K562 (cell line): ENCODE results near the gene PGPEP1. TPM values are rescaled to one million over a fixed set of nuclear protein-coding genes. Genes with fewer than 3 reads are reported as not detected.

Experiments
- ATAC-seq: fragments of 200-7000 bp; cut with Tn5 transposase; 3 replicates; pipeline ENCODE4 v1.9.1; 2020; ENCODE audit warnings: moderate library complexity
- BruUV-seq: library from RNA; stranded (reverse); fragments of 400-500 nt; replicated peaks from 2 replicates; lab custom pipeline; 2021; lab: Mats Ljungman, UMichigan
- CTCF ChIA-PET: fragments of 300-600 bp; formaldehyde crosslinking; extraction: SDS; loops from one replicate; lab custom pipeline; 2021; ENCODE audit warnings: low intra/inter-chr PET ratio; lab: Yijun Ruan, JAX
- POLR2A ChIA-PET: fragments of 300-600, 350-650 bp; sonication (Branson Sonifier 250); formaldehyde crosslinking; extraction: SDS; loops from one replicate; lab custom pipeline; 2021; ENCODE audit warnings: antibody characterized with exemption, inconsistent platforms; lab: Yijun Ruan, JAX
- DNase-seq, 4 experiments: peaks; one replicate each; pipeline versions ENCODE4 v3.0.0 to v3.0.0-alpha.2; 2011 to 2018; ENCODE audit warnings: low spot score in 3 of 4, mixed read lengths in 3 of 4; ENCODE audit errors: extremely low read depth in 1 of 4
- FAIRE-seq: peaks from 2 replicates; lab custom pipeline; 2011; peaks lifted over from hg19 to GRCh38; lab: Jason Lieb, UNC
- H2AFZ ChIP-seq: 2 replicates; pipeline ENCODE4 v1.6.0; 2011; ENCODE audit warnings: low read depth, low read length, control low read depth, inconsistent platforms
- H3K27ac ChIP-seq: fragments of 200-600 bp; 3 replicates; pipeline ENCODE4 v1.8.0; 2011; ENCODE audit warnings: low read depth, mild to moderate bottlenecking, control low read depth, inconsistent platforms, low read length, moderate library complexity, mixed read lengths; ENCODE audit errors: extremely low read depth
- H3K27me3 ChIP-seq, 2 experiments: fragments of 300-600 bp in 1 of 2; 2 replicates in 1 of 2; 3 replicates in 1 of 2; pipeline versions ENCODE4 v1.6.0 to v1.8.0; 2011; ENCODE audit warnings: inconsistent platforms in 2 of 2, low read length in 2 of 2, mild to moderate bottlenecking in 1 of 2, mixed read lengths in 1 of 2, moderate library complexity in 1 of 2; ENCODE audit not compliant: control insufficient read depth in 2 of 2, insufficient read depth in 2 of 2
- H3K36me3 ChIP-seq: fragments of 300-600 bp; 3 replicates; pipeline ENCODE4 v1.8.0; 2011; ENCODE audit warnings: mild to moderate bottlenecking, low read length, inconsistent platforms; ENCODE audit not compliant: control insufficient read depth, insufficient read depth
- H3K4me1 ChIP-seq, 2 experiments: fragments of 200-600 bp in 1 of 2; replicated peaks in 1 of 2; 2 replicates in 1 of 2; 3 replicates in 1 of 2; pipeline versions ENCODE4 v1.5.1 to v1.8.0; 2011; ENCODE audit warnings: inconsistent platforms in 2 of 2, low read length in 2 of 2, mild to moderate bottlenecking in 1 of 2, mixed read lengths in 1 of 2, moderate library complexity in 1 of 2; ENCODE audit not compliant: control insufficient read depth in 2 of 2, insufficient read depth in 2 of 2
- H3K4me2 ChIP-seq: 2 replicates; pipeline ENCODE4 v1.6.1; 2011; ENCODE audit warnings: low read length, control low read depth, inconsistent platforms, mixed read lengths; ENCODE audit not compliant: insufficient read depth
- H3K4me3 ChIP-seq: fragments of 200-600 bp; sonication (generic), shearing (Covaris generic); 2 replicates; pipeline ENCODE4 v1.5.1; 2016; ENCODE audit warnings: control low read depth, inconsistent platforms
- H3K79me2 ChIP-seq: fragments of 200-600 bp; 3 replicates; pipeline ENCODE4 v1.8.0; 2011; ENCODE audit warnings: low read length, inconsistent platforms; ENCODE audit not compliant: control insufficient read depth, insufficient read depth
- H3K9ac ChIP-seq, 2 experiments: 2 replicates each; pipeline versions ENCODE4 v1.6.0 to v1.6.1; 2011; ENCODE audit warnings: low read depth in 2 of 2, low read length in 2 of 2, control low read depth in 1 of 2, inconsistent platforms in 1 of 2, mild to moderate bottlenecking in 1 of 2, mixed read lengths in 1 of 2; ENCODE audit not compliant: insufficient read depth in 1 of 2
- H3K9me1 ChIP-seq: one replicate; pipeline ENCODE4 v1.6.0; 2011; ENCODE audit warnings: inconsistent platforms, mild to moderate bottlenecking, low read length, moderate library complexity; ENCODE audit not compliant: control insufficient read depth, insufficient read depth
- H3K9me3 ChIP-seq: replicated peaks from 2 replicates; pipeline ENCODE4 v1.5.1; 2011; ENCODE audit warnings: low read depth, low read length, inconsistent platforms; ENCODE audit not compliant: control insufficient read depth, insufficient read depth
- H4K20me1 ChIP-seq: replicated peaks from 2 replicates; pipeline ENCODE4 v1.6.1; 2011; ENCODE audit warnings: low read length, inconsistent platforms, mixed read lengths; ENCODE audit not compliant: control insufficient read depth, insufficient read depth
- ATF3 ChIP-seq, 2 experiments: fragments of 450-650 bp in 1 of 2; sonication (generic) in 1 of 2; formaldehyde crosslinking in 1 of 2; IDR thresholded peaks in 1 of 2; conservative IDR thresholded peaks in 1 of 2; 2 replicates each; pipeline versions ENCODE4 v1.6.1 to v1.8.1; 2016 to 2023; ENCODE audit warnings: mild to moderate bottlenecking in 2 of 2, moderate library complexity in 2 of 2, inconsistent platforms in 1 of 2, missing genetic modification reagents in 1 of 2
- ATF6 ChIP-seq: sonication (generic); formaldehyde crosslinking; IDR thresholded peaks from 2 replicates; pipeline ENCODE4 v1.4.0; 2020; ENCODE audit warnings: mild to moderate bottlenecking, missing genetic modification reagents
- BCL6 ChIP-seq: fragments of 250-450 bp; sonication (Bioruptor Pico); IDR thresholded peaks from 2 replicates; pipeline ENCODE4 v1.4.0; 2020
- DACH1 ChIP-seq: fragments of 450-650 bp; IDR thresholded peaks from 2 replicates; pipeline ENCODE4 v1.6.1; 2018; ENCODE audit not compliant: partially characterized antibody
- HBP1 ChIP-seq: fragments of 450-650 bp; formaldehyde crosslinking; IDR thresholded peaks from 2 replicates; pipeline ENCODE4 v1.4.0; 2022; ENCODE audit warnings: missing genetic modification characterization
- HLTF ChIP-seq: fragments of 450-650 bp; IDR thresholded peaks from 2 replicates; pipeline ENCODE4 v1.6.1; 2016
- LEF1 ChIP-seq: fragments of 450-650 bp; IDR thresholded peaks from 2 replicates; pipeline ENCODE4 v1.6.1; 2016; ENCODE audit warnings: mild to moderate bottlenecking
- NFE2L1 ChIP-seq: fragments of 450-650 bp; IDR thresholded peaks from 2 replicates; pipeline ENCODE4 v1.6.1; 2016; ENCODE audit warnings: missing genetic modification characterization, low read depth, mild to moderate bottlenecking, missing compliant biosample characterization, moderate library complexity, borderline replicate concordance
- NFIX ChIP-seq: fragments of 250-450 bp; sonication (Bioruptor Pico); IDR thresholded peaks from 2 replicates; pipeline ENCODE4 v1.4.0; 2020; ENCODE audit warnings: low read depth, mild to moderate bottlenecking, moderate library complexity
- POLR3A ChIP-seq: IDR thresholded peaks from 2 replicates; pipeline ENCODE4 v1.6.1; 2011; ENCODE audit warnings: borderline replicate concordance, mild to moderate bottlenecking, moderate library complexity; ENCODE audit not compliant: insufficient read length, insufficient read depth; ENCODE audit errors: extremely low read depth
- RFX5 ChIP-seq: IDR thresholded peaks from 2 replicates; pipeline ENCODE4 v1.6.1; 2011; ENCODE audit warnings: low read depth, mild to moderate bottlenecking, improper control_type of control experiment, low read length
- SIN3A ChIP-seq, 2 experiments: fragments of 150-350 bp in 1 of 2; IDR thresholded peaks; 2 replicates each; pipeline ENCODE4 v1.6.1; 2011 to 2016; ENCODE audit warnings: borderline replicate concordance in 2 of 2, low read depth in 2 of 2, low read length in 2 of 2, mild to moderate bottlenecking in 2 of 2, moderate library complexity in 2 of 2; ENCODE audit not compliant: control insufficient read depth in 1 of 2
- SMAD1 ChIP-seq: fragments of 150-350 bp; IDR thresholded peaks from 2 replicates; pipeline ENCODE4 v1.6.1; 2014; ENCODE audit warnings: low read length, low read depth; ENCODE audit not compliant: partially characterized antibody
- SUPT5H ChIP-seq: fragments of 450-650 bp; IDR thresholded peaks from 2 replicates; pipeline ENCODE4 v1.6.1; 2016
- ZC3H4 ChIP-seq: sonication (generic); formaldehyde crosslinking; IDR thresholded peaks from 2 replicates; pipeline ENCODE4 v1.9.0; 2021; ENCODE audit warnings: missing genetic modification reagents, borderline replicate concordance
- ZFPM2 ChIP-seq: fragments of 250-450 bp; sonication (Bioruptor Pico); IDR thresholded peaks from 2 replicates; pipeline ENCODE4 v1.5.1; 2022; ENCODE audit warnings: mild to moderate bottlenecking
- ZNF143 ChIP-seq: sonication (generic); formaldehyde crosslinking; IDR thresholded peaks from 2 replicates; pipeline ENCODE4 v1.9.0; 2022; ENCODE audit warnings: mild to moderate bottlenecking, missing genetic modification reagents
- WGBS: fragments of 100-300 bp; shearing (Covaris generic); methylation state at CpG from one replicate; pipeline ENCODE4 v1.1.6; 2016; ENCODE audit warnings: low coverage, mixed read lengths; ENCODE audit not compliant: insufficient coverage; ENCODE audit errors: missing lambda C conversion rate; 5-methylcytosine and 5-hydroxymethylcytosine counted together
- in situ Hi-C: fragments of 300-500 bp; cut with MboI; formaldehyde crosslinking; loops from 4 replicates; pipeline ENCODE4 v1.15.0; 2018; ENCODE audit warnings: inconsistent platforms, mixed read lengths
- intact Hi-C: fragments of 100-400 bp; cut with micrococcal nuclease; formaldehyde crosslinking; loops from 2 replicates; pipeline ENCODE4 v1.14.2; 2022
- polyA plus RNA-seq, 8 experiments: library from polyadenylated mRNA; depleted of rRNA in 4 of 8; stranded (reverse) in 5 of 8; unstranded in 3 of 8; fragments of >200 nt; fragmentation: Nextera tagmentation in 2 of 8; fragmentation: Illumina TruSeq in 1 of 8; extraction: Ambion mirVana in 2 of 8; extraction: Trizol in 1 of 8; gene quantifications; 2 replicates each; pipeline versions ENCODE4 v1.2.1 to v1.2.3, GENCODE V29; 2011 to 2014; ENCODE audit warnings: inconsistent platforms in 1 of 8, missing spikeins in 1 of 8
- total RNA-seq, 7 experiments: library from RNA; depleted of rRNA in 6 of 7; stranded (reverse); fragments of >200 nt in 6 of 7; fragmentation: Illumina TruSeq in 2 of 7; extraction: Trizol in 2 of 7; gene quantifications; 2 replicates each; pipeline versions ENCODE4 v1.2.1 to v1.2.3, GENCODE V29; 2011 to 2021; ENCODE audit warnings: low replicate concordance in 1 of 7

PGPEP1 gene
- total and polyA plus RNA-seq, 9 of the 15 experiments (the other 6 are each of a cell fraction or from before 2014, with no cell fraction given), result 10.0 to 69.6 (median 33.5) TPM

- Histone ChIP-seq H3K4me3 (peak overlapping the region; percentile 42), H3K4me1 (peaks cover 41 to 72% of the 10 kb centered on the region in 2 experiments), H4K20me1 (no peaks in the 10 kb centered on the region), H3K9me1 (no peaks in the 10 kb centered on the region), H3K4me2 (peak overlapping the region; percentile 88), H3K36me3 (no peaks in the 10 kb centered on the region), H3K27ac (peak overlapping the region; percentile 97), H3K79me2 (peaks cover 26% of the 10 kb centered on the region), H3K9ac (peak overlapping the region; percentile 82 to 93), H3K9me3 (no peaks in the 10 kb centered on the region), H3K27me3 (no peaks in the 10 kb centered on the region), H2AFZ (peak overlapping the region; percentile 91)
- CTCF ChIA-PET, result interaction anchor here (0.8 kb wide), 1 partner anchor 66 kb away, joined by 4 read pairs; no protein-coding TSS in a partner anchor
- DNase-seq (peak; percentile 69 to 93 (median 70)), ATAC-seq (peak; percentile 1), FAIRE-seq (peak; percentile 85)
- no TSS peak for BruUV-seq
- intact Hi-C loops (loop anchor here (2.0 to 5.0 kb wide), 2 partner anchors 135 to 213 kb away; partner anchors contain the start of genes JUND and RAB3A), in situ Hi-C loops (loop anchor here (10.0 kb wide), 1 partner anchor 321 kb away; the partner anchor contains the start of gene MAST3)
- POLR2A ChIA-PET, result interaction anchor here (0.5 to 11.1 kb wide), 8 partner anchors 14 to 296 kb away, joined by 3 to 244 read pairs (median 4); partner anchors contain the start of genes GDF15 and JUND
- under 1% methylated on average over 24 of the region's 25 CpGs for WGBS
- peak; percentile 48; the same call in 1 of the 2 replicates for TF ChIP-seq BCL6 (CRISPR knock-in tag)
- peak; percentile 66 for TF ChIP-seq SUPT5H
- TF ChIP-seq HBP1 (CRISPR knock-in tag), result peak; percentile 88; the same call in 1 of the 2 replicates
- no peak for TF ChIP-seq ZNF143
- no peak for TF ChIP-seq ATF6
- peak; percentile 50; the same call in 1 of the 2 replicates for TF ChIP-seq ZC3H4 (CRISPR knock-in tag)
- no peak for TF ChIP-seq NFE2L1 (tag)
- peak; percentile 29 for TF ChIP-seq SMAD1
- TF ChIP-seq SIN3A (IDR thresholded peaks at IDR 0.05; ENCODE audit: borderline replicate concordance in 2 of 2, control insufficient read depth in 1 of 2, low read depth in 2 of 2, low read length in 2 of 2), result peak in 1 of 2 experiments; percentile 26; a peak in 1 of 4 replicates
- peak; percentile 69; the same call in 1 of the 2 replicates for TF ChIP-seq LEF1
- peak; percentile 66; the same call in 1 of the 2 replicates for TF ChIP-seq HLTF
- no peak for TF ChIP-seq ATF3 (IDR thresholded peaks at IDR 0.05)
- no peak for TF ChIP-seq ATF3 (CRISPR knock-in tag; conservative IDR thresholded peaks at IDR 0.05)
- no peak for TF ChIP-seq RFX5
- TF ChIP-seq DACH1, result peak; percentile 78
- no peak for TF ChIP-seq POLR3A
- peak; percentile 68; the same call in 1 of the 2 replicates for TF ChIP-seq ZFPM2
- TF ChIP-seq NFIX, result no peak
Measured at GRCh38 chr19:18415178-18415867, 74.9 kb downstream of the PGPEP1 start.
